Endodermal cell (in vitro differentiated cells): Measurements from ENCODE around the gene TBX1. TPM values are rescaled to one million over a fixed set of nuclear protein-coding genes. Genes with fewer than 3 reads are reported as not detected.

Experiments used
- DNase-seq: peaks from one replicate; pipeline ENCODE4 v3.0.0-alpha.2; 2017
- H3K27ac ChIP-seq: 2 replicates; pipeline ENCODE4 v1.5.1; 2013; ENCODE audit warnings: mild to moderate bottlenecking, low read depth, low read length, moderate library complexity
- H3K27me3 ChIP-seq: 2 replicates; pipeline ENCODE4 v1.6.1; 2013; ENCODE audit warnings: mild to moderate bottlenecking, low read length, moderate library complexity; ENCODE audit not compliant: insufficient read depth, control insufficient read depth, poor library complexity, severe bottlenecking
- H3K36me3 ChIP-seq: 2 replicates; pipeline ENCODE4 v1.7.0; 2013; ENCODE audit warnings: mild to moderate bottlenecking, low read length, moderate library complexity; ENCODE audit not compliant: control insufficient read depth, insufficient read depth
- H3K4me1 ChIP-seq: one replicate; pipeline ENCODE4 v1.7.0; 2013; ENCODE audit warnings: low read length; ENCODE audit not compliant: control insufficient read depth, insufficient read depth
- H3K4me3 ChIP-seq: 2 replicates; pipeline ENCODE4 v1.5.1; 2013; ENCODE audit warnings: mild to moderate bottlenecking, low read length, moderate library complexity
- H3K9ac ChIP-seq: 2 replicates; pipeline ENCODE4 v1.6.1; 2013; ENCODE audit warnings: mild to moderate bottlenecking, low read length, moderate library complexity; ENCODE audit not compliant: poor library complexity, severe bottlenecking; ENCODE audit errors: extremely low read depth
- H3K9me3 ChIP-seq: 2 replicates; pipeline ENCODE4 v1.6.1; 2013; ENCODE audit warnings: mild to moderate bottlenecking, low read length, moderate library complexity; ENCODE audit not compliant: control insufficient read depth
- H3K27ac Mint-ChIP-seq: 2 replicates; pipeline ENCODE4 v1.8.0; 2020; ENCODE audit warnings: mixed read lengths
- H3K27me3 Mint-ChIP-seq: 2 replicates; pipeline ENCODE4 v1.8.0; 2021; ENCODE audit warnings: mild to moderate bottlenecking, mixed read lengths; ENCODE audit not compliant: insufficient read depth
- H3K36me3 Mint-ChIP-seq: 2 replicates; pipeline ENCODE4 v1.8.0; 2020; ENCODE audit warnings: low read depth, mixed read lengths
- H3K4me1 Mint-ChIP-seq: 2 replicates; pipeline ENCODE4 v1.8.0; 2020; ENCODE audit warnings: mixed read lengths
- H3K4me3 Mint-ChIP-seq: 2 replicates; pipeline ENCODE4 v1.8.0; 2020; ENCODE audit warnings: mild to moderate bottlenecking, moderate library complexity, mixed read lengths
- H3K9me3 Mint-ChIP-seq: 2 replicates; pipeline ENCODE4 v1.8.0; 2020; ENCODE audit warnings: mild to moderate bottlenecking, mixed read lengths
- WGBS, 2 experiments: methylation state at CpG; one replicate each; pipeline versions ENCODE4 v1.1.5 to v1.1.7; 2013; ENCODE audit warnings: missing lambda C conversion rate in 2 of 2, mixed read lengths in 1 of 2; ENCODE audit not compliant: insufficient coverage in 1 of 2, insufficient read length in 1 of 2; 5-methylcytosine and 5-hydroxymethylcytosine counted together
- total RNA-seq, 2 donors: library from RNA; stranded (reverse); fragmentation: NEBNext Ultra II Directional in 1 of 2; extraction: Animal tissue kit (Norgen Biotek cat#: 25700) in 1 of 2; gene quantifications; 2 replicates in 1 of 2; 3 replicates in 1 of 2; pipeline ENCODE4 v1.2.1, GENCODE V29; 2021
- TF ChIP-seq, protein P1 (sequence below): fragments of 200-600 bp; sonication (generic); conservative IDR thresholded peaks from 2 replicates; pipeline ENCODE4 v1.5.0; 2021; ENCODE audit warnings: antibody characterized with exemption, mild to moderate bottlenecking

The TBX1 gene
- total RNA-seq, 2 donors from 2014 or later = 1.3 TPM; not detected in 1

DNA sequence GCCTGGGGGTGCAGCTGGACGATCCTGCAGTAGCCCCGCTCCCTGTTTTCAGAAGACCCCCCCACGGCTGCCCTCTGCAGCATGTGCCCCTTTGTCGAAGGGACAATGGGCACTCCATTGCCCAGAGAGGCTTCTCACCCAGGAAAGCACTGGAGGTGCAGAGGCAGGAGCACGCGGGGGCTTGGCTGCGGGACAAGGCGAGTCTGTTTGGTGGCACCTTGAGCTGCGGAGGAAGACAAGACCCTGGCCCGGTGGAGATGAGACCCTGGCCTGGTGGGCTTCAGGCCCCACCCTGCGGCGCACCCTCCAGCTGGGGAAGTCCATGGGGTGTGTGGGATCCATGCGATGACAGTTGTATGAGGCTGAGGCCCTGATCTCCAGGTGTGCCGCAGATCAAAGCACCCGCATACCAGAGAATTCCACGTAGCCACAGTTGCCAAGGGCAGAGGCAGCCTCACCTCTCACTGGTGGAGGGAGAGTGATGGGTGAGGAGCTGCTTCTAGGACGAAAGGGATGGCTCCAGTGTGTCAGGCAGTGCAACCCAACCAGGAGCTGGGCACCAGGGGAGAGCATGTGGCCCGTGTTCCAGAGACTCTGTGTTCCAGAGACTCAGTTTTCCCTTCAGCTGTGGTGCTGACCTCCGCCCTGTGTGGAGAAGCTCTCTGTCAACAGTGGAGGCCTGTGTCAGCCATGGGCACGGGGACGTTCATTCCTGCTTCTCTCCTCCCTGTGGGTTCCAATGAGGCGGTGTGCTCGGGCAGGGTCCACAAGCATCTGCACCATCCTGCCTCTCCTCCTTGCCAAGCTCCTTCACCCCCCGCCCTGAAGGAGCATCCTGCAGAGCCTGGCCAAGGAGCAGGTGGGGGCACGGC lies 10.0 kb downstream of the TBX1 start:
- peaks cover 68% of the 10 kb centered on the region for H3K27me3 Mint-ChIP-seq
- no peak overlapping the region for H3K4me3 ChIP-seq
- TF ChIP-seq, protein P1, sequence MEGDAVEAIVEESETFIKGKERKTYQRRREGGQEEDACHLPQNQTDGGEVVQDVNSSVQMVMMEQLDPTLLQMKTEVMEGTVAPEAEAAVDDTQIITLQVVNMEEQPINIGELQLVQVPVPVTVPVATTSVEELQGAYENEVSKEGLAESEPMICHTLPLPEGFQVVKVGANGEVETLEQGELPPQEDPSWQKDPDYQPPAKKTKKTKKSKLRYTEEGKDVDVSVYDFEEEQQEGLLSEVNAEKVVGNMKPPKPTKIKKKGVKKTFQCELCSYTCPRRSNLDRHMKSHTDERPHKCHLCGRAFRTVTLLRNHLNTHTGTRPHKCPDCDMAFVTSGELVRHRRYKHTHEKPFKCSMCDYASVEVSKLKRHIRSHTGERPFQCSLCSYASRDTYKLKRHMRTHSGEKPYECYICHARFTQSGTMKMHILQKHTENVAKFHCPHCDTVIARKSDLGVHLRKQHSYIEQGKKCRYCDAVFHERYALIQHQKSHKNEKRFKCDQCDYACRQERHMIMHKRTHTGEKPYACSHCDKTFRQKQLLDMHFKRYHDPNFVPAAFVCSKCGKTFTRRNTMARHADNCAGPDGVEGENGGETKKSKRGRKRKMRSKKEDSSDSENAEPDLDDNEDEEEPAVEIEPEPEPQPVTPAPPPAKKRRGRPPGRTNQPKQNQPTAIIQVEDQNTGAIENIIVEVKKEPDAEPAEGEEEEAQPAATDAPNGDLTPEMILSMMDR = no peak
- H3K36me3 Mint-ChIP-seq = no peaks in the 10 kb centered on the region
- no peak overlapping the region for H3K9ac ChIP-seq
- no peak overlapping the region for H3K4me3 Mint-ChIP-seq
- no peaks in the 10 kb centered on the region for H3K4me1 ChIP-seq
- no peak for DNase-seq
- peaks cover 86% of the 10 kb centered on the region for H3K27me3 ChIP-seq
- H3K9me3 Mint-ChIP-seq = no peaks in the 10 kb centered on the region
- H3K4me1 Mint-ChIP-seq = peaks cover under 1% of the 10 kb centered on the region
- H3K27ac Mint-ChIP-seq = no peak overlapping the region
- no peak overlapping the region for H3K27ac ChIP-seq
- no peaks in the 10 kb centered on the region for H3K36me3 ChIP-seq
- H3K9me3 ChIP-seq = no peaks in the 10 kb centered on the region
- WGBS, 2 experiments = 87% methylated on average over 14 to 25 of the region's 25 CpGs

DNA sequence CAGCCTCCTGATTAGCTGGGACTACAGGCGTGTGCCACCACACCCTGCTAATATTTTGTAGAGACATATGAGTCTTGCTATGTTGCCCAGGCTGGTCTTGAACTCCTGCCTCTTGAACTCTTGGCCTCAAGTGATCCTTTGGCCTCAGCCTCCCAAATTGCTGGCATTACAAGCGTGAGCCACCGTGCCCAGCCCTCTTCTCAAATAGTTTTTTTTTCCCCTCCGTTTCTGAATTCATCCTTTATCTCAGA lies 11.8 kb downstream of the TBX1 start:
- Mint-ChIP-seq H3K4me3 (no peak overlapping the region), H3K9me3 (no peaks in the 10 kb centered on the region), H3K4me1 (no peaks in the 10 kb centered on the region), H3K27me3 (peaks cover 55% of the 10 kb centered on the region), H3K27ac (no peak overlapping the region), H3K36me3 (no peaks in the 10 kb centered on the region)
- Histone ChIP-seq H3K4me3 (no peak overlapping the region), H3K9me3 (no peaks in the 10 kb centered on the region), H3K4me1 (no peaks in the 10 kb centered on the region), H3K27me3 (peaks cover 68% of the 10 kb centered on the region), H3K9ac (no peak overlapping the region), H3K27ac (no peak overlapping the region), H3K36me3 (no peaks in the 10 kb centered on the region)
- TF ChIP-seq, protein P1 = no peak
- no peak for DNase-seq
- WGBS, 2 experiments = 89 to 100% methylated on average over 4 of the region's 4 CpGs

DNA sequence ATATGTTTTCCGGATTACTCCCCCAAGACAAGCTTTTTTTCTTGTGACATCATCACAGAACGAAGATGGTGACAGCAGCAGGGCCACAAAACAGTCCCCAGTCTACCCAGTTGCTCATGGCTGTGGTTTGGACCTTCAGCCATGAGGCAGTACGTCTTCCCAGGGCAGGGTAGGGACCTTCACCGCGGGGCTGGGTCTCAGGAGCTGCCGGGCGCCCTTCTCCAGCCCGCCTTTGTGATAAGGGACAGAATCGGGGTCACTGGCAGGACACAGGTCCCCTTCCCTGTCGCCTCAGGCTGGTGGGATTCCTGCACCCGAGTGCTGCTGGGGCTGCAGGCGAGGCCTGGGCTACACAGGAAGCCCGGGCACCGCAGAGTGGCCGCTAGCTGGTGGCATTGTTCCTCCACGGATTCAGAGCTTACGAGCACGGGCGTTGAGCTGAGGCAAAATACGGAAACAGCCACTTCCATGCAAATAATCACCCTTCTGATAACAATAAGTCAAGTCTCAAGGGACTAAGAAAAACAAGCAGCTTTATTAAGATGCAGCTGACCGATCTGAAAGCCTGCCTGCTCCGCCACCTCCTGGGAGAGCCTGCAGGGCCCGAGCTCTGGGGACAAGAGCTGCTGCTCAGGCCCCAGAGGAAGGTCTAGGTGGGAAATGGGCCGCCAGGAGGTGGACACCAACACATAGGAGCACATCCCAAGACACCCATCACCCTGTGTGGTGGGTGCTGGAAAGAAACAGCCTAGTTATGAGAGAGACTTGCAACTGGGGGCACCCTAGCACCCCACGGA lies 12.3 kb downstream of the TBX1 start:
- no peaks in the 10 kb centered on the region for H3K36me3 Mint-ChIP-seq
- no peak overlapping the region for H3K27ac Mint-ChIP-seq
- no peak overlapping the region for H3K27ac ChIP-seq

More for the DNA sequence above, 12.3 kb downstream of the TBX1 start:
- Histone ChIP-seq H3K4me3 (no peak overlapping the region), H3K4me1 (no peaks in the 10 kb centered on the region), H3K27me3 (peaks cover 63% of the 10 kb centered on the region), H3K9ac (no peak overlapping the region), H3K36me3 (no peaks in the 10 kb centered on the region), H3K9me3 (no peaks in the 10 kb centered on the region)
- H3K27me3 Mint-ChIP-seq = peaks cover 50% of the 10 kb centered on the region
- DNase-seq = no peak
- TF ChIP-seq, protein P1 = no peak
- no peaks in the 10 kb centered on the region for H3K4me1 Mint-ChIP-seq
- 83 to 86% methylated on average over 16 to 25 of the region's 25 CpGs for WGBS, 2 experiments
- H3K9me3 Mint-ChIP-seq = no peaks in the 10 kb centered on the region
- no peak overlapping the region for H3K4me3 Mint-ChIP-seq
